Measurements from ENCODE around the gene DGCR2. TPM values are rescaled to one million over a fixed set of nuclear protein-coding genes. Genes with fewer than 3 reads are reported as not detected.

The DGCR2 gene
- total RNA-seq, 2 experiments from 2014 or later, result 20.5 to 22.2 TPM

GRCh38 chr22:19070397-19071169 lies 51.6 kb downstream of the DGCR2 start:
- no peaks in the 10 kb centered on the region for H3K27me3 Mint-ChIP-seq
- peaks cover 8% of the 10 kb centered on the region for H3K36me3 Mint-ChIP-seq
- no peak for DNase-seq
- no peak overlapping the region for H3K4me3 Mint-ChIP-seq
- peaks cover 13% of the 10 kb centered on the region for H3K4me1 Mint-ChIP-seq
- H3K9me3 Mint-ChIP-seq, result no peaks in the 10 kb centered on the region
- H3K27ac Mint-ChIP-seq, result no peak overlapping the region

- H3K4me3 Mint-ChIP-seq, result no peak overlapping the region
- peaks cover 10% of the 10 kb centered on the region for H3K36me3 Mint-ChIP-seq
- no peak overlapping the region for H3K27ac Mint-ChIP-seq
- no peaks in the 10 kb centered on the region for H3K9me3 Mint-ChIP-seq
- H3K27me3 Mint-ChIP-seq, result no peaks in the 10 kb centered on the region
- H3K4me1 Mint-ChIP-seq, result peaks cover 14% of the 10 kb centered on the region
- DNase-seq, result no peak
Observed at GRCh38 chr22:19069451-19069850, 52.8 kb downstream of the DGCR2 start.

- Mint-ChIP-seq H3K27ac (no peak overlapping the region), H3K4me3 (no peak overlapping the region), H3K9me3 (no peaks in the 10 kb centered on the region), H3K27me3 (no peaks in the 10 kb centered on the region), H3K4me1 (peaks cover 11% of the 10 kb centered on the region), H3K36me3 (peaks cover 10% of the 10 kb centered on the region)
- no peak for DNase-seq
Observed at GRCh38 chr22:19068784-19069271, 53.4 kb downstream of the DGCR2 start.

GRCh38 chr22:19067696-19068348 lies 54.4 kb downstream of the DGCR2 start:
- Mint-ChIP-seq H3K27me3 (no peaks in the 10 kb centered on the region), H3K4me3 (no peak overlapping the region), H3K27ac (no peak overlapping the region), H3K9me3 (no peaks in the 10 kb centered on the region), H3K4me1 (peaks cover 11% of the 10 kb centered on the region), H3K36me3 (peaks cover 16% of the 10 kb centered on the region)
- no peak for DNase-seq

- H3K4me3 Mint-ChIP-seq, result no peak overlapping the region
- DNase-seq, result no peak
- peaks cover 18% of the 10 kb centered on the region for H3K36me3 Mint-ChIP-seq
- H3K4me1 Mint-ChIP-seq, result peaks cover 9% of the 10 kb centered on the region
- H3K27ac Mint-ChIP-seq, result no peak overlapping the region
- no peaks in the 10 kb centered on the region for H3K9me3 Mint-ChIP-seq
- no peaks in the 10 kb centered on the region for H3K27me3 Mint-ChIP-seq
Observed at GRCh38 chr22:19066531-19067271, 55.5 kb downstream of the DGCR2 start.

GRCh38 chr22:19065929-19066328 lies 56.3 kb downstream of the DGCR2 start:
- Mint-ChIP-seq H3K27ac (no peak overlapping the region), H3K4me3 (no peak overlapping the region), H3K4me1 (peaks cover 7% of the 10 kb centered on the region), H3K27me3 (no peaks in the 10 kb centered on the region), H3K36me3 (peaks cover 18% of the 10 kb centered on the region), H3K9me3 (no peaks in the 10 kb centered on the region)
- no peak for DNase-seq

GRCh38 chr22:19065298-19065859 lies 56.8 kb downstream of the DGCR2 start:
- Mint-ChIP-seq H3K27me3 (no peaks in the 10 kb centered on the region), H3K27ac (no peak overlapping the region), H3K4me3 (no peak overlapping the region), H3K36me3 (peaks cover 17% of the 10 kb centered on the region), H3K4me1 (peaks cover 7% of the 10 kb centered on the region), H3K9me3 (no peaks in the 10 kb centered on the region)
- DNase-seq, result no peak

- no peak overlapping the region for H3K4me3 Mint-ChIP-seq
- DNase-seq, result no peak
- peaks cover 7% of the 10 kb centered on the region for H3K4me1 Mint-ChIP-seq
- no peaks in the 10 kb centered on the region for H3K9me3 Mint-ChIP-seq
- H3K27ac Mint-ChIP-seq, result no peak overlapping the region
- H3K36me3 Mint-ChIP-seq, result peaks cover 13% of the 10 kb centered on the region
- H3K27me3 Mint-ChIP-seq, result no peaks in the 10 kb centered on the region
Observed at GRCh38 chr22:19064354-19065054, 57.7 kb downstream of the DGCR2 start.

- Mint-ChIP-seq H3K27ac (peak overlapping the region; percentile 7), H3K36me3 (peaks cover 13% of the 10 kb centered on the region), H3K27me3 (no peaks in the 10 kb centered on the region), H3K9me3 (no peaks in the 10 kb centered on the region), H3K4me1 (peaks cover 7% of the 10 kb centered on the region), H3K4me3 (no peak overlapping the region)
- no peak for DNase-seq
Observed at GRCh38 chr22:19063581-19064353, 58.4 kb downstream of the DGCR2 start.

GRCh38 chr22:19062943-19063308 lies 59.3 kb downstream of the DGCR2 start:
- DNase-seq, result no peak
- Mint-ChIP-seq H3K4me1 (peaks cover 7% of the 10 kb centered on the region), H3K27me3 (no peaks in the 10 kb centered on the region), H3K9me3 (no peaks in the 10 kb centered on the region), H3K4me3 (no peak overlapping the region), H3K27ac (no peak overlapping the region), H3K36me3 (peaks cover 13% of the 10 kb centered on the region)

- Mint-ChIP-seq H3K27me3 (no peaks in the 10 kb centered on the region), H3K4me3 (no peak overlapping the region), H3K9me3 (no peaks in the 10 kb centered on the region), H3K27ac (peak overlapping the region; percentile 58), H3K36me3 (peaks cover 10% of the 10 kb centered on the region), H3K4me1 (peaks cover 7% of the 10 kb centered on the region)
- no peak for DNase-seq
Observed at GRCh38 chr22:19062139-19062942, 59.9 kb downstream of the DGCR2 start.

GRCh38 chr22:19061471-19062138 lies 60.6 kb downstream of the DGCR2 start:
- Mint-ChIP-seq H3K9me3 (no peaks in the 10 kb centered on the region), H3K27ac (no peak overlapping the region), H3K4me3 (no peak overlapping the region), H3K4me1 (peaks cover 7% of the 10 kb centered on the region), H3K36me3 (peaks cover 10% of the 10 kb centered on the region), H3K27me3 (no peaks in the 10 kb centered on the region)
- no peak for DNase-seq
